Mucosa of descending colon (tissue), 3 donors: ENCODE data around the gene PIGU. TPM values are rescaled to one million over a fixed set of nuclear protein-coding genes. Genes with fewer than 3 reads are reported as not detected.

Experiments
- ATAC-seq: fragments of 200-7000 bp; cut with Tn5 transposase; one replicate; pipeline ENCODE4 v1.9.1; 2020; ENCODE audit warnings: mild to moderate bottlenecking, moderate library complexity
- DNase-seq, 3 donors: peaks; one replicate each; pipeline ENCODE4 v3.0.0-alpha.2; 2020
- H3K36me3 ChIP-seq: fragments of 200-600 bp; one replicate; pipeline ENCODE4 v1.8.0; 2021; ENCODE audit warnings: low read depth, mild to moderate bottlenecking
- H3K4me1 ChIP-seq: fragments of 200-600 bp; one replicate; pipeline ENCODE4 v1.8.0; 2021; ENCODE audit warnings: low read depth, mild to moderate bottlenecking
- H3K4me3 ChIP-seq: fragments of 200-600 bp; one replicate; pipeline ENCODE4 v1.8.0; 2021; ENCODE audit warnings: mild to moderate bottlenecking
- H3K9me3 ChIP-seq: fragments of 200-600 bp; one replicate; pipeline ENCODE4 v1.8.0; 2021; ENCODE audit warnings: mild to moderate bottlenecking
- intact Hi-C, 2 donors: fragments of 100-400 bp; cut with DNase I in 1 of 2; cut with micrococcal nuclease in 1 of 2; formaldehyde crosslinking; loops; one replicate each; pipeline versions ENCODE4 v1.11.0 to v1.11.1; 2022; cut with DNase I, micrococcal nuclease
- total RNA-seq, 3 donors: library from RNA; stranded (reverse); fragmentation: NEBNext Ultra II Directional in 2 of 3; extraction: Animal tissue kit (Norgen Biotek cat#: 25700) in 2 of 3; gene quantifications; one replicate each; pipeline versions ENCODE4 v1.2.1 to v1.2.4, GENCODE V29; 2021 to 2023
- TF ChIP-seq, protein P1 (sequence below): fragments of 200-600 bp; IDR thresholded peaks from one replicate; pipeline ENCODE4 v1.8.0; 2022; ENCODE audit warnings: antibody characterized with exemption, mild to moderate bottlenecking
- donor health status: DM: no; HTN: no; CAD: no; lungs with moderate emphysema.
- donor health status: DM: no; HTN: no; CAD: no.
- donor health status: DM: no; HTN: yes; CAD: no.

PIGU gene
- total RNA-seq, 3 donors from 2014 or later, result 14.4 to 26.3 (median 24.3) TPM

DNA sequence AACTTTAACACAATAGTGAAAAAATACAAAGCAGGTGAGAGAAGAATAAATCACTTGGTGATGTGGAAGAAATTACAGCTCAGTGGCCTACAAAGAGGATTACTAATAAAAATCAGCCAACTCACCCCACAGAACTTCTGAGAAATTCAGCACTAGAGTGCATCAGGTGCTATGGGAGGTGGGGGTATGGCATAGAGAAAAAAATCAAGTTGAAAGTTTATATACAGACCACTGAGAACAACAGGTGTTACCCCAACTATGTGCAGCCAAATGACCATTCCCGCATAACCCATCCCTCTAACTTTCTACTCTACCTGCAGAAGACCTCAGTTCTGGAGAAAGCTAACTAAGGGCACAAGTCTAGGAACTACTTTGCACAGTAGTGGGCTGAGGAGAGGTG lies 47.0 kb downstream of the PIGU start:
- intact Hi-C loops, result no loop called here
- no peak for ATAC-seq
- no peak for DNase-seq
- Histone ChIP-seq H3K4me1 (peaks cover 33% of the 10 kb centered on the region), H3K9me3 (no peaks in the 10 kb centered on the region), H3K36me3 (no peaks in the 10 kb centered on the region), H3K4me3 (no peak overlapping the region)
- TF ChIP-seq, protein P1, sequence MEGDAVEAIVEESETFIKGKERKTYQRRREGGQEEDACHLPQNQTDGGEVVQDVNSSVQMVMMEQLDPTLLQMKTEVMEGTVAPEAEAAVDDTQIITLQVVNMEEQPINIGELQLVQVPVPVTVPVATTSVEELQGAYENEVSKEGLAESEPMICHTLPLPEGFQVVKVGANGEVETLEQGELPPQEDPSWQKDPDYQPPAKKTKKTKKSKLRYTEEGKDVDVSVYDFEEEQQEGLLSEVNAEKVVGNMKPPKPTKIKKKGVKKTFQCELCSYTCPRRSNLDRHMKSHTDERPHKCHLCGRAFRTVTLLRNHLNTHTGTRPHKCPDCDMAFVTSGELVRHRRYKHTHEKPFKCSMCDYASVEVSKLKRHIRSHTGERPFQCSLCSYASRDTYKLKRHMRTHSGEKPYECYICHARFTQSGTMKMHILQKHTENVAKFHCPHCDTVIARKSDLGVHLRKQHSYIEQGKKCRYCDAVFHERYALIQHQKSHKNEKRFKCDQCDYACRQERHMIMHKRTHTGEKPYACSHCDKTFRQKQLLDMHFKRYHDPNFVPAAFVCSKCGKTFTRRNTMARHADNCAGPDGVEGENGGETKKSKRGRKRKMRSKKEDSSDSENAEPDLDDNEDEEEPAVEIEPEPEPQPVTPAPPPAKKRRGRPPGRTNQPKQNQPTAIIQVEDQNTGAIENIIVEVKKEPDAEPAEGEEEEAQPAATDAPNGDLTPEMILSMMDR, result no peak

- H3K9me3 ChIP-seq, result no peaks in the 10 kb centered on the region
- no peak for DNase-seq
- TF ChIP-seq, protein P1, result no peak
- H3K4me3 ChIP-seq, result no peak overlapping the region
- no peaks in the 10 kb centered on the region for H3K36me3 ChIP-seq
- intact Hi-C loops, result no loop called here
- peaks cover 29% of the 10 kb centered on the region for H3K4me1 ChIP-seq
- no peak for ATAC-seq
Observed at GRCh38 chr20:34629342-34629741, 47.5 kb downstream of the PIGU start.

DNA sequence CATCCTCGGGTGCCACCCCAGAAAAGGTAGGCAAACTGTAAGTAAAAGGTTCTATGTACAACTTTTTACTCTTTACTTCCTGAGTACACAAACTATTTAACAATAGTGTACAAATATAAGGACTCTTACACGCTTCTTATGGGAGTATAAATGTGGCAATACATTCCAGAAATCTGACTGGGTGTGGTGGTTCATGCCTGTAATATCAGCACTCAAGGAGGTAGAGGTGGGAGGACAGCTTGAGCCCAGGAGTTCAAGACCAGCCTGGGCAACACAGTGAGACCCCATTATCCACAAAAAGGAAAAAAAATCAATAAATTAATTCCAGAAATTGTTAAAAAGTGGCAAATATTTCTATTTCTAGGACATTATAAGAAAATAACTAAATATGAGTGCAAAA lies 48.9 kb downstream of the PIGU start:
- ATAC-seq (peak; percentile 37), DNase-seq (no peak)
- intact Hi-C loops, result no loop called here
- Histone ChIP-seq H3K36me3 (no peaks in the 10 kb centered on the region), H3K4me3 (no peak overlapping the region), H3K4me1 (peaks cover 17% of the 10 kb centered on the region), H3K9me3 (no peaks in the 10 kb centered on the region)
- TF ChIP-seq, protein P1, result no peak

- intact Hi-C loops, result no loop called here
- TF ChIP-seq, protein P1, result no peak
- Histone ChIP-seq H3K36me3 (no peaks in the 10 kb centered on the region), H3K4me3 (no peak overlapping the region), H3K4me1 (peaks cover 12% of the 10 kb centered on the region), H3K9me3 (no peaks in the 10 kb centered on the region)
- ATAC-seq (peak; percentile 34), DNase-seq (no peak)
Observed at GRCh38 chr20:34627458-34627857, 49.4 kb downstream of the PIGU start.

- ATAC-seq (no peak), DNase-seq (no peak)
- Histone ChIP-seq H3K36me3 (no peaks in the 10 kb centered on the region), H3K4me1 (peaks cover 12% of the 10 kb centered on the region), H3K4me3 (no peak overlapping the region), H3K9me3 (no peaks in the 10 kb centered on the region)
- TF ChIP-seq, protein P1, result no peak
- intact Hi-C loops, result no loop called here
Observed at GRCh38 chr20:34626992-34627391, 49.9 kb downstream of the PIGU start.

GRCh38 chr20:34624629-34625028 lies 52.3 kb downstream of the PIGU start:
- Histone ChIP-seq H3K4me1 (peaks cover 18% of the 10 kb centered on the region), H3K36me3 (no peaks in the 10 kb centered on the region), H3K4me3 (no peak overlapping the region), H3K9me3 (no peaks in the 10 kb centered on the region)
- TF ChIP-seq, protein P1, result no peak
- intact Hi-C loops, result no loop called here
- ATAC-seq, result no peak
- no peak for DNase-seq
